ENCODE measurements around the gene HOXB13.

HOXB13 gene

GRCh38 chr17:48748718-48749566 lies 20.4 kb upstream of the HOXB13 start:
- DNase-seq: no peak

- no peak for DNase-seq
These were observed 19.2 kb upstream of the HOXB13 start for GRCh38 chr17:48747445-48748363.

DNA sequence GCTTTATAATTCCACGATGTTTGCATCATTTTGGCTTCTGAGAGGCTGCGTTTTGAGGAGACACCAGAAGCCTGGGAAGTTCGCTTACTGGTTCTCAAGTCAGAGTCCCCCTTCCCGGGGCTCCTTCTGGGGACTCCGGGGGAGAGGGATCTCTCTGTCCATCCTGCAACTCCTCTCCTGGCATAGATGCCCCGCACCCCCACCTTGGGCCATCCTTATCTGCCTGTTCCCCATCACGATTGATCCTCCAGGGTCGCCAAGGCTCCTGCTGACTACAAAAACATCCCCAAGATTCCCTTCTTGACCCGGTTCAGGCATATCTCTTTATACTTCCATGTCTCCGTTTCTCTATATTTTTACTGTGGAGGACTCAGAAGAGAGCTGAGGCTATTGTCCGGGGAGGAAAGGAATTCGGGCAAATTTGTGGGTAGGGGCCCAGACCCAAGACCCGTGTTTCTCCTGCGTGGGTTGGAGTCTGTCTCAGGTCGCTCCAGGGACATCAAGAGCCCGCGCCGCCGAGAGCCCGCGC lies 18.4 kb upstream of the HOXB13 start:
- no peak for DNase-seq

DNA sequence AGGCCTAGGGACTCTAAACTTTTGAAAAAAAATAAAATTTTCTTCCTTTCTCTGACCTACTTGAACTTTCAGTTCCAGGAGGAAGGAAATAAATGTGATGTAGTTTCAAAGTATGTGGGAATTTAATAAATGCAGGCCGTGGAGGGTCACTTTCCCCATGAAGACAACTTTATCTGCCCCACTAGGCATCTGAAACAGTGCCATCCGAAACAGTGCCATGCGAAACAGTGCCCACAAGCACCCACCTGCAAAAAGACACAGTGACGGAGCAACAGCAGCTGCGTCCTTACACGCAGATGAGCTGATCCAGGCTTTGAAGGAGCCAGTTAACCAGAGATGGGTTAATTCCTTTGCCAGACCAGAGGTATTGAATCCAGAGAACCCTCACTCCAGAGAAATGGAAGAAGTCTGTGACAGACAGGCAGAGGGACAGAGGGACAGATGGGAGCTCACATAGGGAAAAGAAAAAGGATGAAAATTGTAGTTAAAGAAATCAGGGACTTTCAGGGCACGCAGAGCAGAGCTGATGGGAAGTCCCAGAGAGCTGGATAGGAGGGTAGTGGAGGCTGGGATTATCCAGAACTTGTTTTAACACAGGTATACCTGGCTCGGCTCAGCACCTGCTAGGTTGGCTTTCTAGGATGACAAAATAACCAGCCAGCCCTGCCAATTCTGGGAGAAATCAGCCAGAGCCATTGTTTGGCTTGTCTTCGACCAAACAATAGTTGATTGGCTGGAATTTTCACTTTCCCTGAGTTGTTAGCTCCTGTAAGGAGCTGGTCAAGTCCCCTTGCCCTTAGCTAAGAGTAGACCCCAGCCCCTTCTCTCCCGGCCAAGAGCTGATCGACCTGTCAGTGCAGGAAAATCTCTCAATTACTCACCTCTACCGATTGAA lies 17.1 kb upstream of the HOXB13 start:
- DNase-seq: no peak

GRCh38 chr17:48740537-48740936 lies 12.0 kb upstream of the HOXB13 start:
- no peak for DNase-seq

DNA sequence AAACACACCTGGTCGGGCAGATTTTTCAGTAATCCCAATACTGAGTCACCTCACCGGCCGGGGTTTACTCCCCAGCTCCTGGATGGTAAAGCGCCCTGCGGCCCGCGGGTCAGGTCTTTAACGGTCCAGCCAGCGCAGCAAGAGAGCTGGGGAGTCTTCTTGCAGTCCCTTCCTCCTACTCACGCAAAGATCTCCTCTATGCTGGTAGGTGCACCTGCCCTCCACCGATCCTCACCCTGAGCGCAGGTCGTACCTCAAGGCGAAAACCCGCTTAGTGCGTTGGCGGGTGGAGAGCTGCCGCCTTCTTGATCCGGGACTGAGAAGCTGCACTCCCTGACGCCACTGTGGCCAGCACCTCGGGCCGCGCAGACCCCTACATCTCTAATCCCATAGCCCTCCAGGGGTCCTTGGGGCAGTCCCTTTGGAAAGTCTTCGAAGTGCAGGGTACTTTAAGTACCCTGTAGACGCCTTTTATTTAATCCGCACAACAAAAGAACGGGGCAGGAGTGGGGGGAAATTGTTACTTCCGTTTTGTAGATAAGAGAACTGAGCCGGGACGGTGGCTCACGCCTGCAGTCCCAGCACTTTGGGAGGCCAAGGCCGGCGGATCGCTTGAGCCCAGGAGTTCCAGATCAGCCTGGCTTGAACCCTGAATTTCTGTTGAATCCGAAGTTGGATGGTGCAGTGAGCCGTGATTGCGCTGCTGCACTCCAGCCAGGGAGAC lies 10.4 kb upstream of the HOXB13 start:
- no peak for DNase-seq

DNA sequence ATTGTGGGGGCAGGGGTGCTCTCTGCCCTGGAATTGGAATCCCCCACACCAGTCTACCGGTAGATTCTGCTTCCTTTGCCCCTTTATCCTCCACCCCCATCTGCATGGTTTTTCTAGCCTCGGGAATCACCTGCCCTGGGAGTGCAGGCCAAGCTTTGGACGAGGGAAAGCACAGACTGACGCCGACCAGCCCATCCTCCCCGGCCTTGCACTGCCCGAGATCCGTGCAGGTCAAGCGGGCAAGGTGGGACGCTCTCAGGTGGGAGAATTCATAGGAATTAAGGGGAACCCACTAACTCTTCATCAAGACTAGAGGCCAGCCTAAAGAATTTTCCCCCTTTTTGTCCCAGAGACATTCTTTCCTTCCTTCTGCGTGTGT lies 9.9 kb upstream of the HOXB13 start:
- DNase-seq: no peak

DNA sequence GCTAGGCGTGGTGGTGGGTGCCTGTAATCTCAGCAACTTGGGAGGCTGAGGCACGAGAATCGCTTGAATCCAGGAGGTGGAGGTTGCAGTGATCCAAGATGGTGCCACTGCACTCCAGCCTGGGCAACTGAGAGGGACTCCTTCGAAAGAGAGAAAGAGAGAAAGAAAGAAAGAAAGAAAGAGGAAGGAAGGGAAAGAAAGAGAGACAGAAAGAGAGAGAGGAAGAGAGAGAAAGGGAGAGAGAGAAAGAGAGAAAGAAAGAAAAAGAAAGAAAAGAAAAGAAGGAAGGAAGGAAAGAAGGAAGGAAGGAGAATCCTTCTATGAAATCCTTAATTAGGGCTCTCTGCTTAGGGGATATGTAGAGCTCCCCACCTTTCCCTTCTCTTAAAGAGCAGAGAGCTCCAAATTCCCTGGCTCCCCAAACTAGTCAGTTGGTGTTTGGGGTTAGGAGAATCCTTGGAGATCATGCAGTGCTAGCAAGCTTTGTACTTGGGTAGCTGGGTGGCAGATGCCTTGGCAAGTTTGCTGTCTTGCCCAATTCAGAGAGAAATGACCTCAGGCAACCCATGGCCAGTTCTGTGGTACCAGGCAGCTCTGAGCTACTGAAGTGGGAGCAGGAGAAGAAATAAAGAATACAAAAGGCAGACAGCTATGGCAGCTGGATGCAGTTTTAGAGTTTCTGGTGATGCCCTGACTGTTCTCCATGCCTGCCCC lies 8.9 kb upstream of the HOXB13 start:
- DNase-seq: no peak

DNA sequence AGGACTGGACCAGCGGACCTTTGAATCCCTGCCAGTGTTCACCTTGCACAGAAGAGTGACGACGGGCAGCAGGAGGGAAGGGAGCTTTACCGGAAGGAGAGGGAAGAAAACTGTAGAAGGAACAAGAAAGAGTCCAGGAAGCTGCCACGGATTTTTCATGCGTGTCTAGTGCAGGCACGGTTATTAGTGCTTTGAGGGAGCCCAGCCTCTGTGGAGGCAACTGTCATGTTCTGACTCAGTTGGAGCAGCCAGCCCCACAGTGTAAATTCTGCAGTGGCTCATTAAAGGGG lies 6.5 kb upstream of the HOXB13 start:
- DNase-seq: no peak

GRCh38 chr17:48734333-48735061 lies 5.9 kb upstream of the HOXB13 start:
- no peak for DNase-seq

GRCh38 chr17:48733632-48734328 lies 5.2 kb upstream of the HOXB13 start:
- no peak for DNase-seq

GRCh38 chr17:48732688-48733629 lies 4.4 kb upstream of the HOXB13 start:
- DNase-seq: no peak

GRCh38 chr17:48731355-48731754 lies 2.8 kb upstream of the HOXB13 start:
- no peak for DNase-seq

- no peak for DNase-seq
These were observed 1.6 kb upstream of the HOXB13 start for GRCh38 chr17:48730240-48730550.

DNA sequence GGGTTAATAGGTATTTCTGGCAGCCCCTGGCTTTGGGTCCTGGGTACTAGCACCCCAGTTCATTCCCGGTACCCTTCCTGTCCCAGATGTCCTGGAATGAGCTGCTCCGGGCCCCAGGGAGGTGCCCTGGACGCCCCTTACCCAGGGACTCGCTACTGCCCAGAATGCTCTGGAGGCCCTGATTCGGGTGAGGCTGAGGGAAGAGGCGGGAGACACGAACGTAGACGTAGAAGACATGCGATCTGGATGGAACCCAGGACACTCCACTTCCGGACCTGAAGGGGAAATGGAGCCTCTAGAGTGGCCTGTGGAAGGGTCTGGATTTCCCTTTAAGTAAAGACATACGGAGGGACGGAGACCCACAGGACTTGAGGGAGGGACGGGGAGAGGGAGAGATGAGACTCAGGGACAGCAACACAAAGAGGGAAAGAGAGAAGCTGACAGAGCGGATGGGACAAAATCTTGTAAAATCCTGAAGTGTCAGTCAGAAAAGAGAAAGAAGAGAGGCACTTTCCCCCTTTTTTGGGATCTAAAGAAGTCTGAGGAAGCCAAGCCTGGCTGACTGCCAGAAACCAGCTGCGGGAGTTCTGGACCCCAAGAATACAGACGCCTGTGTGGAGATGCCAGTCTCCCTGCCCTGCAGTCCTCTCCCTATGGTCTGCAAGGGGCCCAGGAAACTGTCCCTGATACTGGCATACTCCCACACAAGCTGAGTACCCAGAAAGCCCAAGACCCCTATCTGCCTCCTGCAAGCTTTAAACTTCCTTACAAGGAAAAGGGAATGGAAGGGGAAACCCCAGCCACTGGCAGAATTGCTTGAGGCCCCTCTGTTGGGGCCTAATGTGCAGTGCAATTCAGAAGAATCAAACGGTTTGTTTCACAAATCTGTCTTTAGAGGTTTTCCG lies 1.0 kb upstream of the HOXB13 start:
- no peak for DNase-seq

GRCh38 chr17:48727415-48728175 lies 955 bp downstream of the HOXB13 start:
- no peak for DNase-seq

- no peak for DNase-seq
These were observed 1.6 kb downstream of the HOXB13 start for GRCh38 chr17:48726916-48727286.
